Upper lobe of left lung (tissue), 4 donors: ENCODE data around the gene CFAP57.

ENCODE experiments used
- CTCF ChIP-seq, 6 experiments: fragments of 450-650 bp in 4 of 6; fragments of 200-600 bp in 2 of 6; sonication (generic) in 2 of 6; IDR thresholded peaks; one replicate each; pipeline ENCODE4 v1.5.1; 2016 to 2019; ENCODE audit warnings: antibody characterized with exemption in 6 of 6
- EP300 ChIP-seq, 4 donors: sonication (generic); formaldehyde crosslinking; IDR thresholded peaks; one replicate each; pipeline ENCODE4 v1.5.1; 2017; ENCODE audit warnings: antibody characterized with exemption in 4 of 4, control low read depth in 2 of 4

GRCh38 chr1:43152866-43153265 is 19.3 kb upstream of the CFAP57 start:
- no peak for TF ChIP-seq CTCF (IDR thresholded peaks at IDR 0.05)
- TF ChIP-seq EP300 (IDR thresholded peaks at IDR 0.05), result no peak
